K562 (cell line): ENCODE measurements around the gene DEGS1. TPM values are rescaled to one million over a fixed set of nuclear protein-coding genes. Genes with fewer than 3 reads are reported as not detected.
A peak's percentile ranks its signal among the peaks of the same experiment; 100 is the strongest.

Experiments used
- CBFA2T2 ChIP-seq: fragments of 450-650 bp; conservative IDR thresholded peaks from 2 replicates; pipeline ENCODE4 v1.6.1; 2017; ENCODE audit warnings: mild to moderate bottlenecking
- CBX5 ChIP-seq: IDR thresholded peaks from 2 replicates; pipeline ENCODE4 v1.6.1; 2014; ENCODE audit warnings: low read depth, borderline replicate concordance
- GATAD2A ChIP-seq: fragments of 450-650 bp; IDR thresholded peaks from 2 replicates; pipeline ENCODE4 v1.6.1; 2017
- ID3 ChIP-seq, 2 experiments: fragments of 250-450 bp in 1 of 2; fragments of 450-650 bp in 1 of 2; sonication (Bioruptor Pico) in 1 of 2; IDR thresholded peaks; 2 replicates each; pipeline versions ENCODE4 v1.6.1 to v1.8.0; 2016 to 2021; ENCODE audit warnings: mild to moderate bottlenecking in 2 of 2, moderate library complexity in 2 of 2, missing compliant biosample characterization in 1 of 2, missing genetic modification characterization in 1 of 2
- KLF1 ChIP-seq: fragments of 450-650 bp; IDR thresholded peaks from 2 replicates; pipeline ENCODE4 v1.6.1; 2016; ENCODE audit warnings: missing genetic modification characterization, missing compliant biosample characterization
- KLF6 ChIP-seq: fragments of 250-450 bp; sonication (Bioruptor Pico); IDR thresholded peaks from 2 replicates; pipeline ENCODE4 v1.4.0; 2020; ENCODE audit warnings: mild to moderate bottlenecking, moderate library complexity, borderline replicate concordance
- MAZ ChIP-seq, 2 experiments: fragments of 450-650 bp in 1 of 2; sonication (generic) in 1 of 2; formaldehyde crosslinking; IDR thresholded peaks in 1 of 2; conservative IDR thresholded peaks in 1 of 2; 2 replicates each; pipeline versions ENCODE4 v1.4.0 to v1.5.0; 2020; ENCODE audit warnings: mild to moderate bottlenecking in 1 of 2, missing genetic modification reagents in 1 of 2
- NCOR1 ChIP-seq: fragments of 450-650 bp; IDR thresholded peaks from 2 replicates; pipeline ENCODE4 v1.6.1; 2016; ENCODE audit warnings: mild to moderate bottlenecking, moderate library complexity
- NUFIP1 ChIP-seq: fragments of 450-650 bp; IDR thresholded peaks from 2 replicates; pipeline ENCODE4 v1.6.1; 2018; ENCODE audit not compliant: partially characterized antibody
- PKNOX1 ChIP-seq: fragments of 450-650 bp; IDR thresholded peaks from 2 replicates; pipeline ENCODE4 v1.6.1; 2016
- PTTG1 ChIP-seq: fragments of 450-650 bp; IDR thresholded peaks from 2 replicates; pipeline ENCODE4 v1.6.1; 2016; ENCODE audit warnings: low read depth, mild to moderate bottlenecking, missing genetic modification characterization, missing compliant biosample characterization
- SP2 ChIP-seq: IDR thresholded peaks from 2 replicates; pipeline ENCODE4 v1.6.1; 2011; ENCODE audit warnings: mild to moderate bottlenecking, low read depth, low read length, moderate library complexity; ENCODE audit not compliant: poor library complexity, severe bottlenecking; ENCODE audit errors: extremely low read depth
- SRSF7 ChIP-seq: fragments of 200-400 bp; formaldehyde crosslinking; optimal IDR thresholded peaks from 2 replicates; pipeline ENCODE3; 2017; ENCODE audit warnings: mild to moderate bottlenecking, low read depth, low read length
- TOE1 ChIP-seq, 2 experiments: fragments of 450-650 bp in 1 of 2; sonication (generic) in 1 of 2; formaldehyde crosslinking in 1 of 2; IDR thresholded peaks; 2 replicates each; pipeline versions ENCODE4 v1.7.1 to v1.8.0; 2016 to 2022; ENCODE audit warnings: borderline replicate concordance in 2 of 2, mild to moderate bottlenecking in 2 of 2, antibody characterized with exemption in 1 of 2, inconsistent platforms in 1 of 2, low read depth in 1 of 2, missing genetic modification reagents in 1 of 2, moderate library complexity in 1 of 2
- ZFP36 ChIP-seq: fragments of 150-350 bp; IDR thresholded peaks from 2 replicates; pipeline ENCODE4 v1.6.1; 2018; ENCODE audit warnings: low read length, low read depth; ENCODE audit not compliant: partially characterized antibody
- ZKSCAN1 ChIP-seq: fragments of 150-350 bp; IDR thresholded peaks from 2 replicates; pipeline ENCODE4 v1.6.1; 2016; ENCODE audit warnings: low read depth, low read length
- ZNF324 ChIP-seq: fragments of 250-450 bp; sonication (Bioruptor Pico); IDR thresholded peaks from 2 replicates; pipeline ENCODE4 v1.4.0; 2020; ENCODE audit warnings: mild to moderate bottlenecking
- ZNF395 ChIP-seq: fragments of 200-800 bp; sonication (Bioruptor generic); IDR thresholded peaks from 2 replicates; pipeline ENCODE4 v1.6.1; 2017; ENCODE audit warnings: missing genetic modification characterization, missing compliant biosample characterization
- polyA plus RNA-seq, 8 experiments: library from polyadenylated mRNA; depleted of rRNA in 4 of 8; stranded (reverse) in 5 of 8; unstranded in 3 of 8; fragments of >200 nt; fragmentation: Nextera tagmentation in 2 of 8; fragmentation: Illumina TruSeq in 1 of 8; extraction: Ambion mirVana in 2 of 8; extraction: Trizol in 1 of 8; gene quantifications; 2 replicates each; pipeline versions ENCODE4 v1.2.1 to v1.2.3, GENCODE V29; 2011 to 2014; ENCODE audit warnings: inconsistent platforms in 1 of 8, missing spikeins in 1 of 8
- total RNA-seq, 7 experiments: library from RNA; depleted of rRNA in 6 of 7; stranded (reverse); fragments of >200 nt in 6 of 7; fragmentation: Illumina TruSeq in 2 of 7; extraction: Trizol in 2 of 7; gene quantifications; 2 replicates each; pipeline versions ENCODE4 v1.2.1 to v1.2.3, GENCODE V29; 2011 to 2021; ENCODE audit warnings: low replicate concordance in 1 of 7
- TF ChIP-seq, protein P1 (sequence below), 2 experiments: IDR thresholded peaks; 2 replicates each; pipeline ENCODE4 v1.6.1; 2012; ENCODE audit warnings: improper control_type of control experiment in 2 of 2, low read depth in 2 of 2, low read length in 2 of 2, borderline replicate concordance in 1 of 2
- TF ChIP-seq, protein P2 (sequence below): sonication (generic); formaldehyde crosslinking; IDR thresholded peaks from 2 replicates; pipeline ENCODE4 v1.4.0; 2020; ENCODE audit warnings: mild to moderate bottlenecking, missing genetic modification reagents

Gene DEGS1
- total and polyA plus RNA-seq, 9 of the 15 experiments (the other 6 are each of a cell fraction or from before 2014, with no cell fraction given): 12.3 to 95.0 (median 38.8) TPM

GRCh38 chr1:224160171-224160682 lies 22.8 kb upstream of the DEGS1 start (continued):
- TF ChIP-seq MAZ (CRISPR knock-in tag; conservative IDR thresholded peaks at IDR 0.05 in 1 of 2, IDR thresholded peaks at IDR 0.05 in 1 of 2): peak in 1 of 2 experiments; percentile 81; a peak in 3 of 4 replicates
- TF ChIP-seq PKNOX1: peak; percentile 82
- no peak for TF ChIP-seq NUFIP1
- no peak for TF ChIP-seq CBX5
- TF ChIP-seq GATAD2A: 0 out of 2 replicates have a peak, but pooled peaks have one; percentile 63
- no peak for TF ChIP-seq KLF6 (CRISPR knock-in tag)
- TF ChIP-seq, protein P1, sequence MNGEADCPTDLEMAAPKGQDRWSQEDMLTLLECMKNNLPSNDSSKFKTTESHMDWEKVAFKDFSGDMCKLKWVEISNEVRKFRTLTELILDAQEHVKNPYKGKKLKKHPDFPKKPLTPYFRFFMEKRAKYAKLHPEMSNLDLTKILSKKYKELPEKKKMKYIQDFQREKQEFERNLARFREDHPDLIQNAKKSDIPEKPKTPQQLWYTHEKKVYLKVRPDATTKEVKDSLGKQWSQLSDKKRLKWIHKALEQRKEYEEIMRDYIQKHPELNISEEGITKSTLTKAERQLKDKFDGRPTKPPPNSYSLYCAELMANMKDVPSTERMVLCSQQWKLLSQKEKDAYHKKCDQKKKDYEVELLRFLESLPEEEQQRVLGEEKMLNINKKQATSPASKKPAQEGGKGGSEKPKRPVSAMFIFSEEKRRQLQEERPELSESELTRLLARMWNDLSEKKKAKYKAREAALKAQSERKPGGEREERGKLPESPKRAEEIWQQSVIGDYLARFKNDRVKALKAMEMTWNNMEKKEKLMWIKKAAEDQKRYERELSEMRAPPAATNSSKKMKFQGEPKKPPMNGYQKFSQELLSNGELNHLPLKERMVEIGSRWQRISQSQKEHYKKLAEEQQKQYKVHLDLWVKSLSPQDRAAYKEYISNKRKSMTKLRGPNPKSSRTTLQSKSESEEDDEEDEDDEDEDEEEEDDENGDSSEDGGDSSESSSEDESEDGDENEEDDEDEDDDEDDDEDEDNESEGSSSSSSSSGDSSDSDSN (IDR thresholded peaks at IDR 0.05; ENCODE audit: borderline replicate concordance in 1 of 2, low read depth in 2 of 2, low read length in 2 of 2): peak in 1 of 2 experiments; percentile 47; a peak in 1 of 4 replicates
- TF ChIP-seq ZFP36: no peak
- TF ChIP-seq SP2: no peak
- peak; percentile 97 for TF ChIP-seq CBFA2T2
- TF ChIP-seq PTTG1 (tag): no peak
- no peak for TF ChIP-seq KLF1
- TF ChIP-seq ZNF395 (CRISPR knock-in tag): peak; percentile 96
- peak; percentile 62; the same call in 1 of the 2 replicates for TF ChIP-seq ZKSCAN1
- no peak for TF ChIP-seq ZNF324
- no peak for TF ChIP-seq ID3 (CRISPR knock-in tag; IDR thresholded peaks at IDR 0.05)
- TF ChIP-seq ID3 (tag; IDR thresholded peaks at IDR 0.05): peak; percentile 80; the same call in 1 of the 2 replicates
- TF ChIP-seq, protein P2, sequence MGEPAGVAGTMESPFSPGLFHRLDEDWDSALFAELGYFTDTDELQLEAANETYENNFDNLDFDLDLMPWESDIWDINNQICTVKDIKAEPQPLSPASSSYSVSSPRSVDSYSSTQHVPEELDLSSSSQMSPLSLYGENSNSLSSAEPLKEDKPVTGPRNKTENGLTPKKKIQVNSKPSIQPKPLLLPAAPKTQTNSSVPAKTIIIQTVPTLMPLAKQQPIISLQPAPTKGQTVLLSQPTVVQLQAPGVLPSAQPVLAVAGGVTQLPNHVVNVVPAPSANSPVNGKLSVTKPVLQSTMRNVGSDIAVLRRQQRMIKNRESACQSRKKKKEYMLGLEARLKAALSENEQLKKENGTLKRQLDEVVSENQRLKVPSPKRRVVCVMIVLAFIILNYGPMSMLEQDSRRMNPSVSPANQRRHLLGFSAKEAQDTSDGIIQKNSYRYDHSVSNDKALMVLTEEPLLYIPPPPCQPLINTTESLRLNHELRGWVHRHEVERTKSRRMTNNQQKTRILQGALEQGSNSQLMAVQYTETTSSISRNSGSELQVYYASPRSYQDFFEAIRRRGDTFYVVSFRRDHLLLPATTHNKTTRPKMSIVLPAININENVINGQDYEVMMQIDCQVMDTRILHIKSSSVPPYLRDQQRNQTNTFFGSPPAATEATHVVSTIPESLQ (CRISPR knock-in tag): peak; percentile 78; the same call in 1 of the 2 replicates
- TF ChIP-seq TOE1 (IDR thresholded peaks at IDR 0.05; ENCODE audit: borderline replicate concordance): peak; percentile 57; the same call in 1 of the 2 replicates
- no peak for TF ChIP-seq TOE1 (CRISPR knock-in tag; IDR thresholded peaks at IDR 0.05; ENCODE audit: borderline replicate concordance, low read depth)
- no peak for TF ChIP-seq SRSF7
- TF ChIP-seq NCOR1: peak; percentile 98
